Activated gamma-delta T cell (primary cell): ENCODE data around the gene TMEM161A.

Source experiments
- DNase-seq: peaks from one replicate; lab custom pipeline; 2025; lab: John Stamatoyannopoulos, UW

Gene TMEM161A

GRCh38 chr19:19098084-19098702 lies 40.1 kb downstream of the TMEM161A start:
- no peak for DNase-seq

DNA sequence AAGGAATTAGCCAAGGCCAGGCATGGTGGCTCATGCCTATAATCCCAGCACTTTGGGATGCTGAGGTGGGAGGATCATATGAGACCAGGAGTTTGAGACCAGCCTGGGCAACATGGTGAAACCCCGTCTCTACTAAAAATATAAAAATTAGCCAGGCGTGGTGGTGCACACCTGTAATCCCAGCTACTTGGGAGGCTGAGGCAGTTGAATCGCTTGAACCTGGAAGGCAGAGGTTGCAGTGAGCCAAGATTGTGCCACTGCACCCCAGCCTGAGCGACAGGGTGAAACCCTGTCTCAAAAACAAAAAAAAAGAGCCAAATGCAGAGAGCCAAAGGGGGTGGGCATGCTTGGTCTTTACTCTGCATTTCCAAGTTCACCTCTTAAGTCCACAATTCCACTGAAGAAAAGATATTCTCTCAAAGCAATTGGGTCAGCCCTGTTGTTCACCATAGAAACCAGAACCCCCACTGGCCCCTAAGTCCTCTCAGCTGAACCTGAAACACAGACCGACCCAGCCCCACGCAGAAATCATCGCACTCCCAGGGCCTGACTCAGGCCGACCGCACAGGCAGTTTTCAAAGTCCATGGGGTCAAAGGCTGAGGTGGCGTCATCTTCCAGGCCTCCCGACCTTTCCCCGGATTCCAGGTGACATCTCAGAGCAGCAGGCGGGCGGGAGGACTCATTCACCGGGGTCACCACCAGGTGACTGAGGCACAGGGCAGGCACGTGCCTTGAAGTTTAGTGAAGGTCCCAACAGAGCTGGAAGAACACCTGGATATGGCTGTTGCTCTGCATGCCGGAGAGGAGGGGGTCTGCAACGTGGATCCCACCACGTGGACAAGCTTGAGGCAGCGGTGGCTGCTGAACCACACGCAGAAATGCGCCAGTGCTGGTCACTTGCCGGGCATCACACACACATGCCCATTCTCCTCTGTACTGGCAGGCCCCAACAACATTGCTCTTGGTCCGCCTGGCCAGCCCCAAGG lies 41.3 kb downstream of the TMEM161A start:
- no peak for DNase-seq

GRCh38 chr19:19095691-19096090 lies 42.6 kb downstream of the TMEM161A start:
- DNase-seq = no peak

DNA sequence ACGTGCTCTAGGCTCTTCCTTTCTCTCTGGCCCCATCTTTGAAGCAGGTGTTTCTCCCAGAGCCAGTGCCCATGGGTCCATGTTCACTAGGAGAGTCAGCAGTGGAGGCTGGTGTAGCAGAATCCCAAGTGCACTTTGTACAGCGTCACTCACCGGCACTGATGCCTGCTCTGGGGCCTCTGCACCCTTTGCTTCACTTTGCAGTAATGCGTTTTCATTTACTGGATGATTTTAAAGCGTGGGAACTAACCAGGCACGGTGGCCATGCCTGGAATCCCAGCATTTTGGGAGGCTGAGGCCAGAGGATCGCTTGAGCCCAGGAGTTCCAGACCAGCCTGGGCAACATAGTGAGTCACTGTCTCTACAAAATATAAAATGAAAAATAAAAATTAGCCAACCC lies 43.8 kb downstream of the TMEM161A start:
- no peak for DNase-seq

GRCh38 chr19:19087676-19088075 lies 50.6 kb downstream of the TMEM161A start:
- no peak for DNase-seq

DNA sequence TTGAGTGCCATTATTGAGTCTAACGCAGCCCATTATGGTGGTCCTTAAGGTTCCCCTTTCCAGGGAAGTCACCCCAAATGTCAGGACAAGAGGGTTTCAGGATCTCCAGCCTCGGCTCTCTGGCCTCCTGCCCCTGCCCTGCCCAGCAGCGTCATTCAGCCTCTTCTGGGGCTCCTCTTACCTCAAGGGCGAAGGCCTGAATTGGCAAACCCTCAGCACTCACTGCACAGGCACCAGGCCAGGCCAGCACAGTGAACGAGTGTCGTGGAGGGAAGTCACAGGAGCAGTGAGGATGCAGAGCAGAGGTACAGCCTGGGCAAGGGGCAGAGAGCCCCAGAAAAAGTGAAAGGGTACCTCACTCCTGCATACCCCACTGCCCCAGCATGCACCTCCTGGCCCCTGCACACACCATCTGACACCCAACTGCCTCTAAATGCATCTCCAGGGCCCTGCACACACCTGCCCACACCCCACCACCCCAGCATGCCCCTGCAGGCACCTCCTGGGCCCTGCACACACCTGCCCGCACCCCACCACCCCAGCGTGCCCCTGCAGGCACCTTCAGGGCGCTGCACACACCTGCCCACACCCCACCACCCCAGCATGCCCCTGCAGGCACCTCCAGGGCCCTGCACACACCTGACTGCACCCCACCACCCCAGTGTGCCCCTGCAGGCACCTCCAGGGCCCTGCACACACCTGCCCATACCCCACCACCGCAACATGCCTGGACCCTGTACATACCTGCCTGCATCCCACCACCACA lies 54.7 kb downstream of the TMEM161A start:
- no peak for DNase-seq

- DNase-seq = no peak
Observed at GRCh38 chr19:19081642-19082151, 56.6 kb downstream of the TMEM161A start.

DNA sequence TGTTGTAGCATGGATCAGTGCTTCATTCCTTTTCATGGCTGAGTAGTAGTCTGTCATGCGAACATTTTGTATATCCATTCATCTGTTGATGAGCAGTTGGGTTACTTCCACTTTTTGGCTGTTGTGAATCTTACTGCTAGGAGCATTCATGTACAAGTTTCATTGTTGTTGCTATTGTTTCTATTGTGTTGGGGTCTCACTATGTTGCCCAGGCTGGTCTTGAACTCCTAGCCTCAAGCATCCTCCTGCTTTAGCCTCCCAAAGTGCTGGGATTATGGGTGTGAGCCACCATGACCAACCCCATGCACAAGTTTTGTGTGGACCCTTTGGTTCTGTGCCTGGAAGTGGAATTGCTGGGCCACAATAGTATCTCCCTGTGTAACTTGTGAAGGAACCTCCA lies 58.7 kb downstream of the TMEM161A start:
- no peak for DNase-seq

DNA sequence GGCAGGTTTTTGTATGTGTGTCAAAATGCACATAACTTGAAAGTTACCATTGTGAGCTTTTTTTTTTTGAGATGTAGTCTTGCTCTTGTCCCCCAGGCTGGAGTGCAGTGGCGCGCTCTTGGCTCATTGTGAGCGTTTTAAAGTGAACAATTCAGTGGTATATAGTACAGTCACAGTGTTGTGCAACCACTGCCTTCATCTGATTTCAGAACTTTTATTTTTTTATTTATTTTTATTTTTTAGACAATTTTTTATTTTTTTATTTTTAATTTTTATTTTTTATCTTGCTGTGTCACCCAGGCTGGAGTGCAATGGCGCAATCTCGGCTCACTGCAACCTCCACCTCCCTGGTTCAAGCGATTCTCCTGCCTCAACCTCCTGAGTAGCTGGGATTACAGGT lies 59.5 kb downstream of the TMEM161A start:
- DNase-seq = no peak

DNA sequence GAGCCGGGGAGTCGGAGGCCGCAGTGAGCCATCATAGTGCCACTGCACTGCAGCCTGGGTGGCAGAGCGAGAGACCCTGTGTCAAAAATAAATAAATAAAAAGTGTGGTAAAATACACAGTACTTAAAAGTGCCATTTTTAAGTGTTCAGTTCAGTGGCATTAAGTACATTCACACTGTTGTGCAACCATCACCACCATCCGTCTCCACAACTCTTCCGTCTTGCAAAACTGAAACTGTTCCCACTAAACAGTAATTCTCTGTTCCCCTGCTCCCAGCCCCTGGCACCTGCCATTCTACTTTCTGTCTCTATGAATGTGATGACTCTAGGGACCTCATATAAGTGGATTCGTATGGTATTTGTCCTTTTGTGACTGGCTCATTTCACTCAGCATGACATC lies 61.2 kb downstream of the TMEM161A start:
- DNase-seq = no peak

DNA sequence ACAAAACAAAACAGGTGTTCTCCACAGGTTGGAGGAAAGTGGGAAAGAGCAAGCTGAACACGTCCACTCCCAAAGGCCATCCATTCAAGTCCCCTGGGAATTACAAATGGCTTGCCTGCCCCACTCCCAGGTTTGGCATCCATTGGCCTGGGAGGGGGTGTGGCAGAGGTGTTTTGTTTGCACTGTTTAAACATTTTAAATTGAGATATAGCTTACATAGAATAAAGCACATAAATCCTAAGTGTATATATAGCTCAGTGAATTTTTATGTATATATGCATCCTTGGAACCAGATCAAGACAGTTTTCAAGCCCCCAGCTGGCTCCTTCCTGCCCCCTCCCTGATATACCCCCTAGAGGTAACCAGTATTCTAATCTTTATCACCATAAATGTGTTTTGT lies 61.8 kb downstream of the TMEM161A start:
- no peak for DNase-seq

GRCh38 chr19:19075126-19075525 lies 63.2 kb downstream of the TMEM161A start:
- DNase-seq = no peak

- DNase-seq = no peak
Observed at GRCh38 chr19:19074196-19074882, 63.9 kb downstream of the TMEM161A start.

GRCh38 chr19:19071897-19072296 lies 66.4 kb downstream of the TMEM161A start:
- no peak for DNase-seq
